Central memory CD8-positive, alpha-beta T cell (primary cell): ENCODE data around the gene OTUD6A.
"Not testable (repeated sequence)": the region's sequence is repeated elsewhere in the genome, so short reads cannot be mapped to it uniquely, and the experiment has no call there.

Experiments used
- ATAC-seq: fragments of 150-1000 bp; cut with Tn5 transposase; replicated peaks from 2 replicates; pipeline ENCODE4 v1.10.0; 2022; ENCODE audit warnings: mild to moderate bottlenecking, moderate FRiP score, moderate number of reproducible peaks; ENCODE audit not compliant: poor library complexity, severe bottlenecking; ENCODE audit errors: extremely low read depth
- DNase-seq, 2 donors: peaks; one replicate each; pipeline ENCODE4 v3.0.0; 2021; ENCODE audit warnings: low spot score in 2 of 2
- H3K27ac Mint-ChIP-seq: one replicate; pipeline ENCODE4 v1.8.0; 2022; ENCODE audit warnings: low read depth, mild to moderate bottlenecking, moderate library complexity, mixed read lengths
- H3K27me3 Mint-ChIP-seq: one replicate; pipeline ENCODE4 v1.8.0; 2022; ENCODE audit warnings: mixed read lengths
- H3K36me3 Mint-ChIP-seq: one replicate; pipeline ENCODE4 v1.8.0; 2022; ENCODE audit warnings: mild to moderate bottlenecking, moderate library complexity, mixed read lengths; ENCODE audit not compliant: insufficient read depth
- H3K4me1 Mint-ChIP-seq: one replicate; pipeline ENCODE4 v1.8.0; 2022; ENCODE audit warnings: mixed read lengths
- H3K4me3 Mint-ChIP-seq: one replicate; pipeline ENCODE4 v1.8.0; 2022; ENCODE audit warnings: mild to moderate bottlenecking, moderate library complexity, mixed read lengths
- H3K9me3 Mint-ChIP-seq: one replicate; pipeline ENCODE4 v1.8.0; 2022; ENCODE audit warnings: mixed read lengths

Gene OTUD6A

GRCh38 chrX:70111436-70112026 lies 49.3 kb downstream of the OTUD6A start:
- not testable (repeated sequence) for ATAC-seq, H3K36me3 Mint-ChIP-seq, H3K27ac Mint-ChIP-seq, H3K27me3 Mint-ChIP-seq, H3K4me3 Mint-ChIP-seq, H3K9me3 Mint-ChIP-seq, H3K4me1 Mint-ChIP-seq, DNase-seq
